Activated T-helper 1 cell treated with anti-CD3 and anti-CD28 coated beads, Interleukin-12 subunit alpha, Interleukin-12 subunit beta, Interleukin-2, Interleukin-4 antibody, amounts not matched to agents 30 ng/mL and 10 ng/mL and 1 ng/mL, durations not matched to agents 14 hours and 24 hours and 36 hours (primary cell): ENCODE results near the gene ADGRD1. TPM values are rescaled to one million over a fixed set of nuclear protein-coding genes. Genes with fewer than 3 reads are reported as not detected.

Experiments
- DNase-seq: peaks from one replicate; pipeline ENCODE4 v3.0.0; 2021; ENCODE audit warnings: low spot score
- H3K27ac Mint-ChIP-seq: one replicate; pipeline ENCODE4 v1.8.0; 2021; ENCODE audit warnings: mild to moderate bottlenecking, mixed read lengths
- H3K27me3 Mint-ChIP-seq: one replicate; pipeline ENCODE4 v1.8.0; 2022; ENCODE audit warnings: mild to moderate bottlenecking, moderate library complexity, mixed read lengths; ENCODE audit not compliant: insufficient read depth
- H3K36me3 Mint-ChIP-seq: one replicate; pipeline ENCODE4 v1.8.0; 2021; ENCODE audit warnings: low read depth, mixed read lengths
- H3K4me1 Mint-ChIP-seq: one replicate; pipeline ENCODE4 v1.8.0; 2021; ENCODE audit warnings: low read depth, mixed read lengths
- H3K4me3 Mint-ChIP-seq: one replicate; pipeline ENCODE4 v1.8.0; 2021; ENCODE audit warnings: mild to moderate bottlenecking, moderate library complexity, mixed read lengths
- H3K9me3 Mint-ChIP-seq: one replicate; pipeline ENCODE4 v1.8.0; 2021; ENCODE audit warnings: mixed read lengths
- intact Hi-C: fragments of 100-400 bp; cut with micrococcal nuclease; formaldehyde crosslinking; loops from one replicate; pipeline ENCODE4 v1.15.1; 2024
- total RNA-seq: library from RNA; stranded (reverse); gene quantifications from 2 replicates; pipeline ENCODE4 v1.2.3, GENCODE V29; 2022

The ADGRD1 gene
- total RNA-seq, 1 donor from 2014 or later = 0.18 TPM

- no peaks in the 10 kb centered on the region for H3K9me3 Mint-ChIP-seq
- intact Hi-C loops = no loop called here
- no peak overlapping the region for H3K4me3 Mint-ChIP-seq
- DNase-seq = no peak
- no peaks in the 10 kb centered on the region for H3K27me3 Mint-ChIP-seq
- H3K36me3 Mint-ChIP-seq = no peaks in the 10 kb centered on the region
- no peaks in the 10 kb centered on the region for H3K4me1 Mint-ChIP-seq
- no peak overlapping the region for H3K27ac Mint-ChIP-seq
These were observed 19.4 kb downstream of the ADGRD1 start for GRCh38 chr12:130973109-130973508.

- H3K4me1 Mint-ChIP-seq = no peaks in the 10 kb centered on the region
- H3K9me3 Mint-ChIP-seq = no peaks in the 10 kb centered on the region
- intact Hi-C loops = no loop called here
- H3K27me3 Mint-ChIP-seq = no peaks in the 10 kb centered on the region
- no peak overlapping the region for H3K27ac Mint-ChIP-seq
- no peak overlapping the region for H3K4me3 Mint-ChIP-seq
- DNase-seq = no peak
- H3K36me3 Mint-ChIP-seq = no peaks in the 10 kb centered on the region
These were observed 20.2 kb downstream of the ADGRD1 start for GRCh38 chr12:130973906-130974305.

GRCh38 chr12:130975116-130975515 is 21.4 kb downstream of the ADGRD1 start:
- H3K4me1 Mint-ChIP-seq = no peaks in the 10 kb centered on the region
- H3K27me3 Mint-ChIP-seq = no peaks in the 10 kb centered on the region
- no peaks in the 10 kb centered on the region for H3K36me3 Mint-ChIP-seq
- H3K9me3 Mint-ChIP-seq = no peaks in the 10 kb centered on the region
- no peak overlapping the region for H3K27ac Mint-ChIP-seq
- intact Hi-C loops = no loop called here
- no peak for DNase-seq
- H3K4me3 Mint-ChIP-seq = no peak overlapping the region

GRCh38 chr12:130976171-130976720 is 22.5 kb downstream of the ADGRD1 start:
- Mint-ChIP-seq H3K36me3 (no peaks in the 10 kb centered on the region), H3K27me3 (peaks cover 7% of the 10 kb centered on the region)
- intact Hi-C loops = no loop called here

GRCh38 chr12:130977046-130977742 is 23.5 kb downstream of the ADGRD1 start:
- intact Hi-C loops = no loop called here
- H3K36me3 Mint-ChIP-seq = no peaks in the 10 kb centered on the region
- no peaks in the 10 kb centered on the region for H3K4me1 Mint-ChIP-seq
- DNase-seq = no peak
- no peak overlapping the region for H3K27ac Mint-ChIP-seq
- H3K9me3 Mint-ChIP-seq = no peaks in the 10 kb centered on the region
- peaks cover 7% of the 10 kb centered on the region for H3K27me3 Mint-ChIP-seq
- H3K4me3 Mint-ChIP-seq = no peak overlapping the region

More at GRCh38 chr12:130976171-130976720, 22.5 kb downstream of the ADGRD1 start:
- DNase-seq = no peak
- Mint-ChIP-seq H3K4me1 (no peaks in the 10 kb centered on the region), H3K27ac (no peak overlapping the region), H3K9me3 (no peaks in the 10 kb centered on the region), H3K4me3 (no peak overlapping the region)

GRCh38 chr12:130977743-130978095 is 24.0 kb downstream of the ADGRD1 start:
- Mint-ChIP-seq H3K27ac (no peak overlapping the region), H3K4me3 (no peak overlapping the region), H3K27me3 (peaks cover 7% of the 10 kb centered on the region), H3K36me3 (no peaks in the 10 kb centered on the region), H3K9me3 (no peaks in the 10 kb centered on the region), H3K4me1 (no peaks in the 10 kb centered on the region)
- DNase-seq = no peak
- intact Hi-C loops = no loop called here

GRCh38 chr12:130978785-130979184 is 25.1 kb downstream of the ADGRD1 start:
- Mint-ChIP-seq H3K27ac (no peak overlapping the region), H3K4me3 (no peak overlapping the region), H3K27me3 (peaks cover 7% of the 10 kb centered on the region), H3K36me3 (no peaks in the 10 kb centered on the region), H3K4me1 (no peaks in the 10 kb centered on the region), H3K9me3 (no peaks in the 10 kb centered on the region)
- DNase-seq = no peak
- intact Hi-C loops = no loop called here

GRCh38 chr12:130981074-130981742 is 27.5 kb downstream of the ADGRD1 start:
- Mint-ChIP-seq H3K4me3 (no peak overlapping the region), H3K27ac (no peak overlapping the region), H3K27me3 (peaks cover 7% of the 10 kb centered on the region), H3K9me3 (no peaks in the 10 kb centered on the region), H3K4me1 (no peaks in the 10 kb centered on the region), H3K36me3 (no peaks in the 10 kb centered on the region)
- intact Hi-C loops = no loop called here
- no peak for DNase-seq

- Mint-ChIP-seq H3K27ac (no peak overlapping the region), H3K9me3 (no peaks in the 10 kb centered on the region), H3K4me1 (no peaks in the 10 kb centered on the region), H3K4me3 (no peak overlapping the region), H3K27me3 (peaks cover 7% of the 10 kb centered on the region), H3K36me3 (no peaks in the 10 kb centered on the region)
- DNase-seq = no peak
- intact Hi-C loops = no loop called here
These were observed 28.2 kb downstream of the ADGRD1 start for GRCh38 chr12:130981911-130982310.

- intact Hi-C loops = no loop called here
- Mint-ChIP-seq H3K27ac (no peak overlapping the region), H3K4me1 (no peaks in the 10 kb centered on the region), H3K9me3 (no peaks in the 10 kb centered on the region), H3K36me3 (no peaks in the 10 kb centered on the region), H3K27me3 (peaks cover 9% of the 10 kb centered on the region), H3K4me3 (no peak overlapping the region)
- DNase-seq = no peak
These were observed 29.0 kb downstream of the ADGRD1 start for GRCh38 chr12:130982565-130983225.

- no peaks in the 10 kb centered on the region for H3K36me3 Mint-ChIP-seq
- intact Hi-C loops = no loop called here
- no peaks in the 10 kb centered on the region for H3K4me1 Mint-ChIP-seq
These were observed 29.8 kb downstream of the ADGRD1 start for GRCh38 chr12:130983328-130984017.

GRCh38 chr12:130984183-130985058 is 30.7 kb downstream of the ADGRD1 start:
- H3K4me1 Mint-ChIP-seq = no peaks in the 10 kb centered on the region
- peaks cover 9% of the 10 kb centered on the region for H3K27me3 Mint-ChIP-seq
- no peak for DNase-seq
- no peak overlapping the region for H3K27ac Mint-ChIP-seq
- intact Hi-C loops = no loop called here
- no peaks in the 10 kb centered on the region for H3K9me3 Mint-ChIP-seq
- H3K36me3 Mint-ChIP-seq = no peaks in the 10 kb centered on the region
- H3K4me3 Mint-ChIP-seq = no peak overlapping the region

More at GRCh38 chr12:130983328-130984017, 29.8 kb downstream of the ADGRD1 start:
- no peak for DNase-seq
- Mint-ChIP-seq H3K27me3 (peaks cover 9% of the 10 kb centered on the region), H3K27ac (no peak overlapping the region), H3K4me3 (no peak overlapping the region), H3K9me3 (no peaks in the 10 kb centered on the region)
